H1 (cell line): Measurements from ENCODE around the gene DPY19L1. TPM values are rescaled to one million over a fixed set of nuclear protein-coding genes. Genes with fewer than 3 reads are reported as not detected.
"Not testable (repeated sequence)": the region's sequence is repeated elsewhere in the genome, so short reads cannot be mapped to it uniquely, and the experiment has no call there.

Experiments used
- CTCF ChIA-PET: fragments of 300-600 bp; sonication (Branson Sonifier 250); formaldehyde crosslinking; loops from one replicate; lab custom pipeline; 2021; ENCODE audit not compliant: partially characterized antibody; lab: Charles Lee
- POLR2A ChIA-PET: fragments of 300-600 bp; sonication (Branson Sonifier 250); formaldehyde crosslinking; loops from one replicate; lab custom pipeline; 2021; ENCODE audit warnings: inconsistent platforms; ENCODE audit not compliant: partially characterized antibody; lab: Charles Lee
- DNase-seq, 2 experiments: peaks; one replicate each; pipeline versions ENCODE4 v3.0.0 to v3.0.0-alpha.2; 2010 to 2022; ENCODE audit warnings: low spot score in 2 of 2, low read depth in 1 of 2, mixed read lengths in 1 of 2
- FAIRE-seq: peaks from 2 replicates; lab custom pipeline; 2011; peaks lifted over from hg19 to GRCh38; lab: Jason Lieb, UNC
- H2AFZ ChIP-seq: 2 replicates; pipeline ENCODE4 v1.8.1; 2012; ENCODE audit warnings: low read length, inconsistent platforms
- H2AK5ac ChIP-seq: 2 replicates; pipeline ENCODE4 v1.6.1; 2013; ENCODE audit warnings: low read depth, low read length
- H2BK120ac ChIP-seq: replicated peaks from 2 replicates; pipeline ENCODE3; 2013; ENCODE audit warnings: low read depth, low read length, inconsistent platforms
- H2BK12ac ChIP-seq: 2 replicates; pipeline ENCODE4 v1.6.1; 2013; ENCODE audit warnings: low read depth, low read length
- H2BK15ac ChIP-seq: 2 replicates; pipeline ENCODE4 v1.6.1; 2013; ENCODE audit warnings: low read length
- H2BK20ac ChIP-seq: 2 replicates; pipeline ENCODE4 v1.6.1; 2013; ENCODE audit warnings: low read length
- H2BK5ac ChIP-seq: 2 replicates; pipeline ENCODE4 v1.6.1; 2013; ENCODE audit warnings: low read depth, low read length
- H3K14ac ChIP-seq: 2 replicates; pipeline ENCODE4 v1.6.1; 2013; ENCODE audit warnings: inconsistent platforms; ENCODE audit not compliant: insufficient read length
- H3K18ac ChIP-seq: 2 replicates; pipeline ENCODE4 v1.6.1; 2013; ENCODE audit warnings: low read length; ENCODE audit errors: extremely low read depth
- H3K23ac ChIP-seq: 2 replicates; pipeline ENCODE4 v1.6.1; 2013; ENCODE audit warnings: inconsistent platforms; ENCODE audit not compliant: insufficient read length
- H3K23me2 ChIP-seq: 2 replicates; pipeline ENCODE4 v1.6.1; 2013; ENCODE audit warnings: low read depth, low read length
- H3K27ac ChIP-seq: 2 replicates; pipeline ENCODE4 v1.6.1; 2011; ENCODE audit warnings: low read depth, low read length, inconsistent platforms
- H3K27me3 ChIP-seq, 4 experiments: replicated peaks in 1 of 4; 1 replicate in 1 of 4; 2 replicates in 3 of 4; pipeline versions ENCODE4 v1.6.1 to v1.8.1; 2011 to 2013; ENCODE audit warnings: low read length in 3 of 4, mild to moderate bottlenecking in 3 of 4, inconsistent platforms in 2 of 4, mixed read lengths in 2 of 4, moderate library complexity in 1 of 4; ENCODE audit not compliant: control insufficient read depth in 3 of 4, insufficient read depth in 3 of 4; ENCODE audit errors: extremely low read depth in 1 of 4
- H3K36me3 ChIP-seq, 4 experiments: 2 replicates each; pipeline versions ENCODE4 v1.6.1 to v1.8.1; 2011 to 2013; ENCODE audit warnings: mild to moderate bottlenecking in 4 of 4, low read length in 3 of 4, moderate library complexity in 2 of 4, control low read depth in 1 of 4, inconsistent platforms in 1 of 4; ENCODE audit not compliant: insufficient read depth in 4 of 4, control insufficient read depth in 2 of 4
- H3K4ac ChIP-seq: replicated peaks from 2 replicates; pipeline ENCODE3; 2013; ENCODE audit warnings: low read length, low read depth, mixed read lengths, inconsistent platforms; ENCODE audit not compliant: insufficient read length
- H3K4me1 ChIP-seq, 4 experiments: replicated peaks in 1 of 4; 1 replicate in 1 of 4; 2 replicates in 3 of 4; pipeline versions ENCODE4 v1.6.1 to v1.8.1; 2011 to 2013; ENCODE audit warnings: low read length in 3 of 4, inconsistent platforms in 2 of 4, mixed read lengths in 1 of 4; ENCODE audit not compliant: insufficient read depth in 4 of 4, control insufficient read depth in 3 of 4
- H3K4me2 ChIP-seq, 2 experiments: 2 replicates each; pipeline versions ENCODE4 v1.6.1 to v1.8.1; 2011 to 2013; ENCODE audit warnings: low read depth in 2 of 2, low read length in 2 of 2, control low read depth in 1 of 2, inconsistent platforms in 1 of 2, mild to moderate bottlenecking in 1 of 2; ENCODE audit not compliant: insufficient read depth in 1 of 2
- H3K4me3 ChIP-seq, 4 experiments: fragments of 200-600, 300-600 bp in 1 of 4; sonication (generic), shearing (Covaris generic), sonication (Bioruptor Twin) in 1 of 4; 2 replicates each; pipeline versions ENCODE4 v1.5.1 to v1.8.1; 2011 to 2016; ENCODE audit warnings: low read length in 4 of 4, low read depth in 3 of 4, control low read depth in 2 of 4, inconsistent platforms in 2 of 4, mild to moderate bottlenecking in 2 of 4, mixed read lengths in 1 of 4, moderate library complexity in 1 of 4; ENCODE audit not compliant: insufficient read depth in 2 of 4; ENCODE audit errors: extremely low read depth in 1 of 4
- H3K56ac ChIP-seq: replicated peaks from 2 replicates; pipeline ENCODE3; 2013; ENCODE audit warnings: low read depth, mild to moderate bottlenecking, mixed read lengths, low read length, inconsistent platforms; ENCODE audit not compliant: insufficient read length
- H3K79me1 ChIP-seq: 2 replicates; pipeline ENCODE4 v1.6.1; 2013; ENCODE audit warnings: low read depth, low read length, control low read depth
- H3K79me2 ChIP-seq, 2 experiments: 2 replicates each; pipeline versions ENCODE4 v1.6.1 to v1.8.1; 2012 to 2013; ENCODE audit warnings: low read length in 2 of 2, mild to moderate bottlenecking in 2 of 2, inconsistent platforms in 1 of 2; ENCODE audit not compliant: insufficient read depth in 2 of 2, control insufficient read depth in 1 of 2
- H3K9ac ChIP-seq, 4 experiments: replicated peaks in 1 of 4; 1 replicate in 1 of 4; 2 replicates in 3 of 4; pipeline versions ENCODE4 v1.6.1 to v1.8.1; 2011 to 2013; ENCODE audit warnings: low read depth in 3 of 4, low read length in 3 of 4, control low read depth in 2 of 4, mild to moderate bottlenecking in 2 of 4, moderate library complexity in 2 of 4, inconsistent platforms in 1 of 4; ENCODE audit errors: extremely low read depth in 1 of 4
- H3K9me3 ChIP-seq, 2 experiments: 2 replicates each; pipeline versions ENCODE4 v1.6.1 to v1.8.1; 2012 to 2013; ENCODE audit warnings: mild to moderate bottlenecking in 2 of 2, moderate library complexity in 2 of 2, control low read depth in 1 of 2, inconsistent platforms in 1 of 2, low read depth in 1 of 2, low read length in 1 of 2, mixed read lengths in 1 of 2; ENCODE audit not compliant: insufficient read depth in 2 of 2
- H4K20me1 ChIP-seq, 2 experiments: replicated peaks in 1 of 2; 2 replicates each; pipeline versions ENCODE3 to v1.8.1; 2011 to 2013; ENCODE audit warnings: inconsistent platforms in 2 of 2, low read length in 2 of 2, mild to moderate bottlenecking in 1 of 2; ENCODE audit not compliant: insufficient read depth in 2 of 2, control insufficient read depth in 1 of 2
- H4K5ac ChIP-seq: 2 replicates; pipeline ENCODE4 v1.6.1; 2013; ENCODE audit warnings: low read length, low read depth, mixed read lengths, inconsistent platforms; ENCODE audit not compliant: insufficient read length
- H4K8ac ChIP-seq: 2 replicates; pipeline ENCODE4 v1.8.0; 2013; ENCODE audit warnings: mild to moderate bottlenecking, moderate library complexity, low read length, inconsistent platforms; ENCODE audit not compliant: insufficient read depth; ENCODE audit errors: extremely low read depth
- H4K91ac ChIP-seq: replicated peaks from 2 replicates; pipeline ENCODE3; 2013; ENCODE audit warnings: low read length, mixed read lengths, inconsistent platforms; ENCODE audit not compliant: insufficient read length
- WGBS, 2 experiments: shearing (Covaris generic) in 1 of 2; methylation state at CpG; one replicate each; pipeline versions ENCODE4 v1.1.6 to v1.1.7; 2013 to 2015; ENCODE audit warnings: low lambda C conversion rate in 2 of 2, mixed read lengths in 2 of 2, inconsistent platforms in 1 of 2, low coverage in 1 of 2, missing lambda C conversion rate in 1 of 2; ENCODE audit not compliant: insufficient replicate concordance in 2 of 2, insufficient coverage in 1 of 2, insufficient read length in 1 of 2; ENCODE audit errors: extremely low coverage in 1 of 2, missing lambda C conversion rate in 1 of 2; 5-methylcytosine and 5-hydroxymethylcytosine counted together
- polyA plus RNA-seq, 7 experiments: library from polyadenylated mRNA; depleted of rRNA in 3 of 7; stranded (reverse) in 5 of 7; unstranded in 2 of 7; fragments of >200 nt in 5 of 7; fragments of 200-250 nt in 2 of 7; gene quantifications; 1 replicate in 5 of 7; 2 replicates in 1 of 7; 4 replicates in 1 of 7; pipeline versions ENCODE4 v1.2.1 to v1.2.3, GENCODE V29; 2011 to 2013; ENCODE audit warnings: missing spikeins in 2 of 7, mixed read lengths in 2 of 7
- total RNA-seq: library from RNA; stranded (reverse); fragmentation: NEBNext Ultra II Directional; extraction: Animal tissue kit (Norgen Biotek cat#: 25700); gene quantifications from 2 replicates; pipeline ENCODE4 v1.2.1, GENCODE V29; 2021

Gene DPY19L1
- total and polyA plus RNA-seq, 2 of the 8 experiments (the other 6 are each of a cell fraction or from before 2014, with no cell fraction given) = 14.1 to 23.3 TPM

DNA sequence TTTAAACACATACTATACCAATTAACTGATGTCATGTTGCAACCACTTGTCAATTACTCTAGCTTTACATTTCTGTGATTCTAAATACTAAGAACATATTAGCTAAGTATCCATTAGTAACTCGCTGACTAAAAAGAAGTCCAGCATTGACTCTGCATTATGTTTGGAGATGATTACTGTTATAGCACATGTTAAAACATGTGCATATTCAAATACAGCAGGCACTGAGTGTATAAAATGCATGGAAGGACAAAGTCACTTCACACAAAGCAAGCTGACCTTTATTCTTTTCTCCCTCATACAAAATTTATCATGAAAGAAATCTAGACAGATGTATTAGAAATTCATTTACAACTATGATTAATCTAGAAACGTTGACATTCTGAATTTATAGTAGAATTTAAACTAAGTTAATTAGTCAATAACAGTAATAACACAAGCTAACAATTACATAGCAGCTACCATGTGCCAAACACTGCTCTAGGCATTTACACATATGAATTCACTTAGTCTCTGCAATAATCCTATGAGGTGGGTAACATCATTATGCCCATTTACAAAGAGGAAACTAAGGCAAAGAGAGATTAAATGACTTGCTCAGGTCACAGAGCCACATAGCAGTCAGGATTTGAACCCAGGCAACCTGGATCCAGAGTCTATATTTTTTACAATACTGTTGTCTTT, 48.7 kb downstream of the DPY19L1 start:
- 89% methylated on average over 2 of the region's 2 CpGs; no CpG with 5 or more reads in 1 of the 2 experiments for WGBS, 2 experiments
- H3K4me3 ChIP-seq, H4K91ac ChIP-seq, H3K9me3 ChIP-seq, H3K27ac ChIP-seq, H3K79me2 ChIP-seq, H2BK120ac ChIP-seq, H4K5ac ChIP-seq, H3K79me1 ChIP-seq, H2BK5ac ChIP-seq, H2BK15ac ChIP-seq, H3K4ac ChIP-seq, H2BK12ac ChIP-seq, H2AK5ac ChIP-seq, H3K9ac ChIP-seq, H3K23ac ChIP-seq, H3K18ac ChIP-seq, H4K8ac ChIP-seq, H4K20me1 ChIP-seq, H3K14ac ChIP-seq, H3K56ac ChIP-seq, POLR2A ChIA-PET, H3K4me2 ChIP-seq, H3K23me2 ChIP-seq, H2AFZ ChIP-seq, H3K36me3 ChIP-seq, H3K27me3 ChIP-seq, CTCF ChIA-PET, H2BK20ac ChIP-seq, DNase-seq, H3K4me1 ChIP-seq: not testable (repeated sequence)
- FAIRE-seq = peak; percentile 32

DNA sequence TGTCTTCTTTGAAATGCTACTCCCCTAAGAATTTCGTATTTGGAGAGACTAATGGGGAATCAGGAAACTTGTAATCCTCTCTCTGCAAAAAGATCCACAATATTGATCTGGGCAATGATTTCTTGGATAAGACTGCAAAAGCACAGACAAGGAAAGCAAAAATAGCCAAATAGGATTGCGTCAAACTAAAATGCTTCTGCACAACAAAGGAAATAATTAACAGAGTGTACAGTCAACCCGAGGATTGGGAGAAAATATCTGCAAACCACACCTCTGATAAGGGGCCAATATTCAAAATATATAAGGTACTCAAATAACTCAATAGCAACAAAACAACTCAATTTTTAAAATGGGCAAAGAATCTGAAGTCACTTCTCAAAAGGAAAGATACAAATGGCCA, 52.1 kb downstream of the DPY19L1 start:
- H3K9ac ChIP-seq, H3K9me3 ChIP-seq, H2AK5ac ChIP-seq, H2BK15ac ChIP-seq, H4K8ac ChIP-seq, H3K4me2 ChIP-seq, H4K5ac ChIP-seq, H4K20me1 ChIP-seq, H3K4ac ChIP-seq, H3K23me2 ChIP-seq, POLR2A ChIA-PET, H3K27me3 ChIP-seq, H3K79me1 ChIP-seq, H3K56ac ChIP-seq, H3K27ac ChIP-seq, H2BK12ac ChIP-seq, H3K18ac ChIP-seq, CTCF ChIA-PET, H4K91ac ChIP-seq, H3K36me3 ChIP-seq, FAIRE-seq, H3K23ac ChIP-seq, H2BK20ac ChIP-seq, H3K4me1 ChIP-seq, H3K14ac ChIP-seq, H3K79me2 ChIP-seq, H2AFZ ChIP-seq, H2BK5ac ChIP-seq, H2BK120ac ChIP-seq, H3K4me3 ChIP-seq, DNase-seq: not testable (repeated sequence)
- WGBS, 2 experiments = 86% methylated on average over 3 of the region's 3 CpGs; no CpG with 5 or more reads in 1 of the 2 experiments
